HG03342 (cell line): ENCODE measurements around the gene ADAMTS2.

ENCODE experiments used
- ATAC-seq: cut with Tn5 transposase; IDR thresholded peaks from one replicate; pipeline ENCODE4 v1.9.1; 2021; ENCODE audit warnings: mild to moderate bottlenecking, moderate library complexity; ENCODE audit not compliant: unreplicated experiment

The ADAMTS2 gene

DNA sequence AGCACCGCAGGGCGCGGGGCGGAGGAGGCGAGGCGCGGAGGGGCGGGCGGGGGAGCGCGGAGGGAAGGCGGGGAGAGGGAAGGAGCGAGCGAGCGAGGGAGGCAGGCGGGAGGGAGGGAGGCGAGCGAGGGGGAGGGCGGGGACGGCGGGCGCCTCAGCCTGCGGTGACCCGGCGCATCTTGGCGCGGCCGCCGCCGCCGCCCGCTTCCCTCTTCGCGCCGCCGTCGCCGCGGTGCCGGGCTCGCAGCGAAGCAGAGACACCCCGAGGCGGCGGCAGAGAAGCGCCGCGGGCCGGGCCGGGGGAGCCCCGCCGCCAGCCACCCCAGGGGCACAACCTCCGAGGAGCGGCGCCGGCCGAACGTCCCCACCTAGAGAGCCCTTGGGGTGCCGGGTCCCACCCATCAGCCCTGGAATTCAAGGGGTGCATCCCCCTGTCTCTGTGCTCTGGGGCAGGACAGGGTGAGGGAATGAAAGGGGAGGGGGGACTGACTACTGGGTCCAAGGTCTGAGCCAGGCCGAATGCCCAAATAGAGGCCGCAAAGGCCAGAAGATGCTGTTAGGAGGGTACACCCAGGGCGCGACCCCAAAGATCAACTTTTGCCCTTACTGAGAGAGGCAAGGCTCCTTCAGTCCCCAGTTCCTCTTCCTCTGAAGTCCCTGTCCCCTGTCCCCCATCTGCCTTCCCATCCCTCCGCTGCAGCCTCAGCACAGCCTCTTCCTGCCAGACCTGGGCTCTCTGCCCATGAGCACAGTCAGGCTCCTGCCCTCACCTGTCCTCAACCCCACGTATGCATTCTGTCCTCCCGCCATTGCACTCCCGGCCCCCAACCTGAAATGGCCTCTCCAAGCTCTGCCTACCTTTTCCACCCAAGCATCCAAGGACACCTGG lies at the start of gene ADAMTS2:
ADAMTS2 (minus strand) TSS at position 29 of the 889 bp plus-strand sequence. CDS start 133 bp downstream, outside the sequence.
- no peak for ATAC-seq

DNA sequence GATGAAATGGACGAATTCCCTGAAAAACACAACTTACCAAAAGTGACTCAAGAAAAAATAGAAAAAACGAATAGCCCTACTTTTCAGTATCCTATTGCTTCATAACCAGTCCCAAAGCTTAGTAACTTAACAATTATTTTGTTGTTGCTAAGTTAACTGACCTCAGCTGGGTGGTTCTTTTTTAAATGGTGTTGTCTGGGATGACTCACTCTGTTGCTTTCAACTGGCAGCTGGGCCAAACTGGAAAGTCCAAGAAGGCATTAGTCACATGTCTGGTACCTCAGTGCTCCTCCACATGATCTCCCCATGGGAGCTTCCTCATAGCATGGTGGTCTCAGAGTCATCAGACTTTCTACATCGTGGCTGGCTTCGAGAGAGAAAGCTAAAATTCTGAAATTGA lies 47.8 kb upstream of the ADAMTS2 start:
- no peak for ATAC-seq

DNA sequence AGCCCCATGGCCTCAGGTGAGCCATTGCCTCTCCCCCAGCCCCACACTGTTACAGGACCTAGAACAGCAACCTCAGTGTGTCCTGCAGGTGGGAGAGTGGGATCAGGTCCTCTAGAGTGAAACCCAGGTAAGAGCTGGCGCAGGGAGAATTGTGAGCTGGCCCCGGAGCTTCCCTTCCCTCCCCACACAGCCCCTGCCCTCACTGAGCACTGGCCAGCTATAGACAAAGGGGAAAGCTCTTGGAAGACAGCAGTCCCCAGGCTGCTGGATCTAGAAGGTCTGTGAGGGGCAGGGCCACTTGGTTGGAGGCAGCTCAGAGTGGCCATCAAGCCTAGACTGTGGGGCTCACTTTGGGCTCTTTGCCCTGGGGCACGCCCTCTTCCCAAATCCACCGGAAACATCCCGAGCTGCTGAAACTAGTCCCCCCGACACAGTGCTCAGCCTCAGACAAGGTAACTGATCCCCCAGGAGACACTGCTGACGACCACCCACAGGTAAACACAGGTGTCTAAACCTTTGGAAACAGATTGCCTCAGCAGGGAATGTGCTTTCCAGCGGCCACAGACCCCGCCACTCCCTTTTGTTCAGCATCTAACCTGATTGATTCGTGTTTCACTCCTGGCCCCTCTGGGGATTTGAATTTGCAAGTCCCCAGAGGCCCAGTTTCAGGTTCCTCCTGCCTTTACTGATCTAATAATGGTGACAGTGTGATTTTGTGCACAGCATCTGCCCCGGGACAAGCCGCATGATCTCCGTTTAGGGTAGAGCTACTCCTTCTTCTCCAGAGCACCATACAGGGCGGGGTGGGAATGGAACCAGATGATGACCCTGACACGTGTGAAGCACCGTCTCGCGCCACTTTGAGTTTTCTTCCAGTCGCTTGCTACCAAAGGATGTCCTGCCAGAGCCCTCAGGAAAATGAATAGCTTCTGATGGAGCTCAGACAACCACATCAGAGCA lies 42.2 kb upstream of the ADAMTS2 start:
- no peak for ATAC-seq

DNA sequence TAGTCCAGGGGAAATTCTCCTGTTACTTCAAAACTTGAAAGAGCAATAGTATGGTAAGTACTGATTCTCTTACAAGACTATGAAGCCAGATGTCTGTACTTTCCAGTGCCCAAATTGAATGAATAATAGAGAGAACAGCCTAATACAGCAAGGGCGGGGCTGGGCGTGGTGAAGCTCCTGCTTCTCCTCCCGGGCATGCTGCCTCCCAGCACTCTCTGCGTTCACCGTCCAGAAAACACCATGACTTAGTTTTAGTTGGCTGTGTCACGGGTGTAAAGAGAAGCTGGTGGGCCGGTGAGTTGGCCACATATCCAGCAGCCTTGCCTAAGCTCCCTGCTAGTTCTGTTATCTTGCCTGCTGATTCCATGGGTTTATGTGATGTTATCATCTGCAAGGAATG lies 40.7 kb upstream of the ADAMTS2 start:
- no peak for ATAC-seq

DNA sequence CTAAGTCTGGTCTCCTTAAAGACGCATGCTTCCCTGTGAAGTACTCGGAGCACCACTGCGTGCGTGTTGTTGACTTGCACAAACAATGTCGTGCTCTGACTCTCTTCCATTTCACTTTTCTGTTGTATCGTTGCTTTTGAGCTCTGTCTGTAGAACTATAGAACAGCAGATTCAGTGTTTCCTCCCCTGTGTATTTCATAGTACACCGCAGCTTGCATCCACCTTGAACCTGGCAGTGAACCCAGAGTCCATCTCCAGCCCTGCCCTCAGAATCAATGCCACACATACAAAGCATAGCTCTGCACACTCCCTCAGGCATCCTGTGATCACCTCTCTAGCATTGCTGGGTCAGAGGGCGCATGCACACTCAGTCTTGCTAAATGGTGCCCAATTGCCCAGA lies 37.2 kb upstream of the ADAMTS2 start:
- ATAC-seq = no peak

DNA sequence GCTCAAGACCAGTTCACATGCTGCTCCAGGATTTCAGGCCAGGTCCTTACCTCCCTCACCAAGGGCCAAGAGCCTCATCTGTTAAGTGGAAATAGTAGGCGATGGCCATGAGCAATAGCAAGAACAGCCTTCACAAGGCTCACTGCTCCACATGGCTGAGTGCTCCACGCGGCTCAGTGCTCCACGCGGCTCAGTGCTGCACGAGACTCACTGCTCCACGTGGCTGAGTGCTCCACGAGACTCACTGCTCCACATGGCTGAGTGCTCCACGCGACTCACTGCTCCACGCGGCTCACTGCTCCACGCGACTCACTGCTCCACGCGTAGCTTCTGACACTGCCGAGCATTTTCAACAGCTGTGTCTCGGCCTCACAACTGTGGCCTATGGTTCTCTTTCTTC lies 36.4 kb upstream of the ADAMTS2 start:
- no peak for ATAC-seq

DNA sequence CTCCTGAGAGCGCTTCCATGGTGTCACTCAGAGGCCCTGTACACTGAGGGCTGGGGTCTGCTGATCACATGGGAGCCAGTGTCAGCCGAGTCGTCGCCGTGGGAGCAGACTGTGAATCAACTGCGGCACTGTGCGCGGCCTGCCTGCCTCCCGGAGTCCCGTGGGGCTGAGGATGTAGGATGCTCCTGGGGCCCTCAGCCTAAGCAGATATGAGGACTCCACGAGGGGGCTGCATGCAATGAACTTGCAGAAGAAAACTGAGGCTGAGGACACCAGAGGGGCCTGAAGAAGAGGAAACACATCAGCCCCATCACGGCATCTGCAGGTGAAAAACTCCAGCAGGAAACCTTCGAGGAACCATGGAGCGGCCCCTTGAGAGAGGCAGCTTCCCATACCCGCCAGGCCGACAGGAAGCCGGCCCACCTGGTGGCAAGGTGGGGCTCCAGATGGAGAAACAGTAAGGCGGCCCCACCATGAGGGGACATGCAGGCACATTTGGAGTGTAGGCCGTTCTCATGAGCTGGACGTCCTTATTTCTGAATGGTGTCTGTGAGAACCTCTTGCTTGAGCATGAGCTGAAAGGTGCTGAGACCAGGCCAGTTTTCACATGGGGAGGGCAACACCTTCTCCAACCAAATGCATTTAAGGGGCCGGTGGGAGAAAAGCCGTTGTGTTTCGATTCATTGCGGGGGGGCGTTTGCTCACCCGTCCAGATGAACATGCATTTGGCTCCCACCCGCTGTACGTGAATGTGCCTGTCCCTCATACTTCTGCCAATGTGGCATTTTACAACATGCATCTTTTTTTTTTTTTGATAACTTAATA lies 35.2 kb upstream of the ADAMTS2 start:
- ATAC-seq = no peak

DNA sequence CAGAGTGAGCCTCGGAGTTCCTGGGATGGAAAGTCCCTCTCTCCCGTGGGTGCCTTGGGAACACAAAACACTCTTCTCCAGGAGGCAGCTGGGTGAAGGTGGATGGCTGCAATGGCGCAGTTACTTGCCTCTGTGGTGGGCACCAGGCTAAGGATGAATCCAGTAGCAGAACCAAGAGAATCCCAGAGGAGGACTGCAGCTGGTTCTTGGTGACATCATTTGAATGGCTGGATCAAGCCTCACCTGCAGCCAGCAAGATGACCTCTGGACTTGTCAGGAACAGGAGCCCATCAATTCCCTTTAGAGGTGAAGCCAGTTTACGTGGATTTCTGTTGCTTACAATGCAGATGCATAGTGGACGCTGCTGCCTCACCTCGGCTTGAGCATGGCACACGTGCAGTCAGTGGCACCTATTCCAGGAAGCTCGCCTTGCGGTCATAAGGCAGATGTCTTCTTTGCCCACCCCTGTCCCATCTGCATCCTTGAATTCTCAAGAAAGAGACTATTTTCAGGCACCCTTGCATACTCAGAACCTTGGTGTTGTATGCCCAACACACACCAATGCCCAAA lies 34.1 kb upstream of the ADAMTS2 start:
- no peak for ATAC-seq

DNA sequence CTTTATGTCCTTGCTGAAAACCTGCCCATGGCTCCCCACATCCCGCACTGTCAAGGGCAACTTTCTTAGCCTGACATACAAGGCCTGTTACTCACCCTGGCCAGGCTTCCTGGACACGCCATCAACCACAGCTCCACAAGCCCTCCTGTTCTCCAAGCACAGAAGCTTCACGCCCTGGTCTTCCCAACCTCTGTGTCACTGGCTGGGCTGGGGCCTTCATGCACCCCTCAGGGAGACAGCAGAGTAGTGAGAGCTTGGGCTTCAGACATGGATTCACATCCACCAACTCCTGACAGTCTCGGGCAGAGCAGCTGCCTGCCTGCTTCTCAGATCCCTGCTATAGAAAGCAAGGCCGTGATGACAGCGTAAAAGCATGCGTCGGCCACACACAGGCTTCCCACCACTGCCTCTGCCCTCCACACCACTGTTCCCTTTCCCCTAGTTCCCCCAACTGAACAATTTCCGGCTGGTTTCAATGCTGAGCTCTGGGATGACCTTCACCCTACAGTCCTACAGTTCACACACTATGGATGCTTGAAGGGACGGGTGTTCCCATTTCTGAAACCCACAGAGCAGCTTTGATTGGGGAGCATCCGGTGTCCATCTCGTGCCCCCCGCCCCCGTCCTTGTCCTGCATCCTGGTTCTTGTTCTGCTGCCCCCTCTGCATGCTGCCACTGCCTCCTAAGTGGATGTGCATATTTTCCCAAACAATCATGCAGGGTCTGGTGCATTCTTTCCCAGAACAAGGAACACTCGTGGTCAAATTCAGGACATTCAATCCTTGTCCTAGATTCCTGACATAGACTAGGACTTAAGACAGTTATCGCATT lies 33.4 kb upstream of the ADAMTS2 start:
- no peak for ATAC-seq

DNA sequence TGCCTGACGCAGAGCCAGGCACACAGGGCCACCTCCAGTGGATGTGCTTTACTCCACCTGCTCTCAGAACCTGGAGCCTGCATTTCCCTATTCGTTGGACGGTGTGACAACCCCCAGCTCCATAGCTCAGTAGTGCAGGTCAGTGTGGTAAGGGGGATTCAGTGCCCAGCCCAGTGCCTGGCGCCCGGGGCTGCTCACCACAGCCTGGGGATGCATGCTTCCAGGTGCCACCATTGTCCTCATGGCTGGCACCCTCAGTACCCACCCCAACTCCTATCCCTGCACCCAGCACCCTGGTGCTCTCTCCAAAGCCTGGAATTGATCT lies 32.8 kb upstream of the ADAMTS2 start:
- no peak for ATAC-seq

DNA sequence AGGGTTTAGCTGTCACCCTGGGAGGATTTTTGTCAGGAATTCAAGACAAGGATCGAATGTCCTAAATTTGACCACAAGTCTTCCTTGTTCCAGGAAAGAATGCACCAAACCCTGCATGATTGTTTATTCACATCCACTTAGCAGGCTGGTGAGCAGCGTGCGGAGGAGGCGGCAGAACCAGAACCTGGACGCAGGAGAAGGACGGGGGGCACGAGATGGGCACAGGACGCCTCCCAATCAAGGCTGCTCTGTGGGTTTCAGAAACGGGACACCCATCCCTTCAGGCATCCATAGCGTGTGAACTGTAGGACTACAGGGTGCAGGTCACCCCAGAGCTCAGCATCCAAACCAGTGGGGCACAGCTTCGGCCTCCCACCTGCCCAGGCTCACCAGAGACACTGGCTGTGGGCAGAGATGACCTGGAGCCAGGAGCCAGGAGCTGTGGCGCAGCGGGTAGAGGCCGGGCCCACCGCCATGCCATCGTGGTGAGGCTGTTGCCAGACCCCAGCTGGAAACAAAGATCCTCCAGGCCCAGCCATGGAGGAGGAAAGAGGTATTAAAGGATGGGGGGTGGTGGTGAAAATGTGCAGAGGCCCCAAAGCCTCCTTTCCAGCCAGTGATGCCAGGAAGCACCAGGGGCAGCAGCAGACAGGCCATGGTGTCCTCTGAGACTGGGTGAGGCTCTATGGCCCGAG lies 32.3 kb upstream of the ADAMTS2 start:
- no peak for ATAC-seq

DNA sequence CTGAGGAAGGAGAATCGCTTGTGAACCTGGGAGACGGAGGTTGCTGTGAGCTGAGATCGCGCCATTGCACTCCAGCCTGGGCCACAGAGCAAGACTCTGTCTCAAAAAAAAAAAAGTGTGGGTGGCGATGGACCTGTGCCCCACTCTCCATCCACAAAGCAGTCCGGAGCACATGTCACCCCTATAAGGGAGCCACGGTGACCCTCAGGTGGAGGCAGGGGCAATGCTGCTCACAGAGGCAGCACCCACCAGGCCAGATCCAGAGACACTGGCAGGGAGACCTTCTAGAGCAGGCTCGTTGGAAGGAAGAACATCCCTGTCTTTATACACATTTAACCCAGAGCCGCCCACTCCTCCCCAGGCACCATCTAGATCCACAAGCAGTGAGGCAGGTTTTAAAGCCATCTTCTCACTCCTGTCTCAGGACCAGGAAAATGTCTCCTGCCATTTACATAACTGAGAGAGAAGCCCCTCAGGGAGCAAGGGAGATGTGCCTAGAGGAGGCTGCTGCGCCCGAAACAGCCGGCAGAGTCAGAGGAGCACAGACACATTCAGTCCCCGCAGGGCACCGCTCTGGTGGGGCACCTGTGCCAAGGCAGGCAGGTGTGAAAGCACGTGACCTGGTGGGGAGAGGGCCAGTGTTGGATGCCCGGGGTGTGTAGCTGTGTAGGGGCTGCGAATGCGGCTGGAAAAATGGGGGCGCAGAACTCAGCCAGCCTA lies 31.6 kb upstream of the ADAMTS2 start:
- no peak for ATAC-seq

DNA sequence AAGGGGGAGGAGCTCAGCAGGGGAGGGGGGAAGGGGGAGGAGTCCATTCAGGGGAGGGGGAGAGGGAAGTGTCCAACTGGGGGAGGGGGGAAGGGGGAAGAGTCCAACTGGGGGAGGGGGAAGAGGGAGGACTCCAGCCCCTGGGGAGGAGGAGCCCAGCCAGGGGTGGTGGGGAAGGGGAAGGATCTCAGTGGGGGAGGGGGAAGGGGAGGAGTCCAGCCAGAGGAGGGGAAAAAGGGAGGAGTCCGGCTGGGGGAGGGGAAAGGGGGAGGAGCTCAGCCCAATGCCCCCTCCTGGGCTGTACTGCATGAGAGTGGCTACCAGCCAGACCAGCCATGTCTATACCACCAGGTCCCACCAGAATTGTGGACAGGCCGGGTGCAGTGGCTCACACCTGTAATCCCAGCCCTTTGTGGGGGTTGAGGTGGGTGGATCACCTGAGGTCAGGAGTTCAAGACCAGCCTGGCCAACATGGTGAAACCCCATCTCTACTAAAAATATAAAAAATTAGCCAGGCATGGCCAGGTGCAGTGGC lies 30.6 kb upstream of the ADAMTS2 start:
- no peak for ATAC-seq

DNA sequence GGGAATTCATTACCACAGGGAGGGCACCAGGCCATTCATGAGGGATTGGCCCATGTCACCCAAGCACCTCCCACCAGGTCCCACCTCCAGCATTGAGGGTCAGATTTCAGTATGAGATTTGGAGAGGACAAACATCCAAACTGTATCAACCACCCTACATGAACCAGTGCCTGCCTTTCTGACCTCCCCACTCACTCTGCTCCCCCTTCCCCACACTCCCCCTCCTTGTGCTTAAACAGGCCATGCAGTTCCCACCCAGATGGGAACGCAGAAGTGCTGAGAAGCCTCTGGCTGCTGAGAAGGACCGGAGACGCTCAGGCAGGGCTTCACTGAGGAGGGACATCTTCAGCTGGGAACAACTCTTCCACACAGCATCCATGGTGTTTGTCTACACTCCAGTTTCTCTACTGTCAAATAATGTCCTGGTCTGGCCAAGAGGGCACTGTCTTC lies 30.0 kb upstream of the ADAMTS2 start:
- ATAC-seq = no peak

DNA sequence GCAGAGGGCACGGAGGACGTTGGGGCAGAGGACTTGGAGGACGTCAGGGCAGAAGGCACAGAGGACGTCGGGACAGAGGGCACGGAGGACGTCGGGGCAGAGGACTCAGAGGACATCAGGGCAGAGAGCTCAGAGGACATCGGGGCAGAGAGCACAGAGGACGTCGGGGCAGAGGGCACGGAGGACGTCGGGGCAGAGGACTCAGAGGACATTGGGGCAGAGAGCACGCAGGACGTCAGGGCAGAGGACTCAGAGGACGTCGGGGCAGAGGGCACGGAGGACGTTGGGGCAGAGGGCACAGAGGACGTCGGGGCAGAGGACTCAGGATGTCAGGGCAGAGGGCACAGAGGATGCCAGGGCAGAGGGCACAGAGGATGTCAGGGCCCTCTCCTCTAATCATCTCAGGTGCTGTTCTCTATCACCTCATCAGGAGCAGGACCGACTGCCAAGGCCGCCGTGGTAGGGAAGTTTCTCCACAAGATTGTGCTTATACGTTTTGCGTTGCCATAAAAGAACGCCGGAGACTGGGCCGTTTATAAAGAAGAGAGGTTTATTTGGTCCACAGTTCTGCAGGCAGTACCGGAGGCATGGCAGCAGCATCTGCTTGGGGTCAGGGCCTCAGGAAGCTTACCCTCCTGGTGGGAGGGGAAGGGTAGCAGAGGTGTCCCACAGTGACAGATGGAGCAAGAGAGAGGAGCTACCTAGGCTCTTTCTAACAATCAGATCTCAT lies 29.4 kb upstream of the ADAMTS2 start:
- ATAC-seq = no peak

DNA sequence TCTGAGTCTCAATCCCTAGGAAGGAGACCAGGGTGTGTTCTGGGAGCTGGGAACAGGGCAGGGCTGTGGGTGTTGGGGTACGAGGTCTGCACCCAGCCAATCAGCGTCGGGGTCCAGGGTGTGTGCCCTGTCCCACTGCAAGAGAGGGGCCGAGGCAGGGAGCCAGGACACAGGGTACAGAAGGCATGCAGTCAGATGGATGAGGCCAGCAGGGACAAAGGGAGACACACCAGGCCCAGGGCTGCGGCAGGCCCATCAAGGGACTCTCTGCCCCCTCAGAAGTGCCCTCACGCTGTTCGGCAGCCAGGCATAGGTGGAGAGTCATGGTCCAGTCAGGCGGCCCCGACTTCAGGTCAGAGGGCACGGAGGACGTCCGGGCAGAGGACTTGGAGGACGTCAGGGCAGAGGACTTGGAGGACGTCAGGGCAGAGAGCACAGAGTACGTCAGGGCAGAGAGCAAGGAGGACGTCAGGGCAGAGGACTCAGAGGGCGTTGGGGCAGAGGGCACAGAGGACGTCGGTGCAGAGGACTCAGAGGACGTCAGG lies 28.8 kb upstream of the ADAMTS2 start:
- ATAC-seq = no peak
